Measurements from ENCODE around the gene CCNY.

GRCh38 chr10:35558276-35558675 is 222.0 kb downstream of the CCNY start:
- no peak for TF ChIP-seq CTCF (IDR thresholded peaks at IDR 0.05)
- no peak for TF ChIP-seq POLR2AphosphoS5 (IDR thresholded peaks at IDR 0.05)
